NB4 (cell line): Measurements from ENCODE around the gene AMIGO3.
"Not testable (repeated sequence)": the region's sequence is repeated elsewhere in the genome, so short reads cannot be mapped to it uniquely, and the experiment has no call there.

Experiments used
- DNase-seq: peaks from one replicate; pipeline ENCODE4 v3.0.0; 2010; ENCODE audit warnings: low read depth
- H3K4me3 ChIP-seq: one replicate; pipeline ENCODE4 v1.5.1; 2011; ENCODE audit warnings: mild to moderate bottlenecking, low read depth, low read length, moderate library complexity
- MYC ChIP-seq: IDR thresholded peaks from 2 replicates; pipeline ENCODE4 v1.6.1; 2011; ENCODE audit warnings: low read depth, low read length
- POLR2A ChIP-seq: IDR thresholded peaks from 2 replicates; pipeline ENCODE4 v1.6.1; 2011; ENCODE audit warnings: mild to moderate bottlenecking; ENCODE audit not compliant: insufficient read length; ENCODE audit errors: extremely low read depth
- TF ChIP-seq, protein P1 (sequence below): IDR thresholded peaks from 2 replicates; pipeline ENCODE4 v1.6.1; 2011; ENCODE audit warnings: low read depth, low read length
- TF ChIP-seq, protein P2 (sequence below): IDR thresholded peaks from one replicate; pipeline ENCODE4 v1.5.1; 2012; ENCODE audit warnings: low read depth, low read length

The AMIGO3 gene

GRCh38 chr3:49685103-49685502, 34.4 kb downstream of the AMIGO3 start:
- H3K4me3 ChIP-seq, DNase-seq: not testable (repeated sequence)

- not testable (repeated sequence) for H3K4me3 ChIP-seq, DNase-seq
These were observed 35.0 kb downstream of the AMIGO3 start for GRCh38 chr3:49684453-49684852.

DNA sequence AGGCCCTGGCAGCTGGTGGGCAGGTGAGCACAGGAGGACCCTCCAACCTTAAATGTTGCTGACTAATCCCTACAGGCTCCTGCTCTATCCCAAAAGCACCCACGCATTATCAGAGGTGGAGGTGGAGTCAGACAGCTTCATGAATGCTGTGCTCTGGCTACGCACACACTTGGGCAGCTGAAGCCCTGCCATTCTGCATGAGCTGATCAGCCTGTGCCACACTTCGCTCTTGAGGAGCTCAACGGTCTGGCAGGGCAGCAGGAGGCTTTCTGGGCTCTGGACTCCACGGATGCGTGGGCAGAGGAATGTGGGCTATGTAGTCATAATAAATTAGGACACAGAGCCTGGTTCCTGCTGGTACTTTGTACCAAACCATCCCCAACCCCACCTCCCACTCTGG, 36.3 kb downstream of the AMIGO3 start:
- no peak for DNase-seq

GRCh38 chr3:49681543-49681942, 37.9 kb downstream of the AMIGO3 start:
- no peak for DNase-seq
- TF ChIP-seq, protein P1, sequence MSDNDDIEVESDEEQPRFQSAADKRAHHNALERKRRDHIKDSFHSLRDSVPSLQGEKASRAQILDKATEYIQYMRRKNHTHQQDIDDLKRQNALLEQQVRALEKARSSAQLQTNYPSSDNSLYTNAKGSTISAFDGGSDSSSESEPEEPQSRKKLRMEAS = no peak
- no peak for TF ChIP-seq POLR2A
- TF ChIP-seq, protein P2, sequence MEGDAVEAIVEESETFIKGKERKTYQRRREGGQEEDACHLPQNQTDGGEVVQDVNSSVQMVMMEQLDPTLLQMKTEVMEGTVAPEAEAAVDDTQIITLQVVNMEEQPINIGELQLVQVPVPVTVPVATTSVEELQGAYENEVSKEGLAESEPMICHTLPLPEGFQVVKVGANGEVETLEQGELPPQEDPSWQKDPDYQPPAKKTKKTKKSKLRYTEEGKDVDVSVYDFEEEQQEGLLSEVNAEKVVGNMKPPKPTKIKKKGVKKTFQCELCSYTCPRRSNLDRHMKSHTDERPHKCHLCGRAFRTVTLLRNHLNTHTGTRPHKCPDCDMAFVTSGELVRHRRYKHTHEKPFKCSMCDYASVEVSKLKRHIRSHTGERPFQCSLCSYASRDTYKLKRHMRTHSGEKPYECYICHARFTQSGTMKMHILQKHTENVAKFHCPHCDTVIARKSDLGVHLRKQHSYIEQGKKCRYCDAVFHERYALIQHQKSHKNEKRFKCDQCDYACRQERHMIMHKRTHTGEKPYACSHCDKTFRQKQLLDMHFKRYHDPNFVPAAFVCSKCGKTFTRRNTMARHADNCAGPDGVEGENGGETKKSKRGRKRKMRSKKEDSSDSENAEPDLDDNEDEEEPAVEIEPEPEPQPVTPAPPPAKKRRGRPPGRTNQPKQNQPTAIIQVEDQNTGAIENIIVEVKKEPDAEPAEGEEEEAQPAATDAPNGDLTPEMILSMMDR = no peak
- TF ChIP-seq MYC = no peak
- no peak overlapping the region for H3K4me3 ChIP-seq

More for the DNA sequence above, 36.3 kb downstream of the AMIGO3 start:
- no peak overlapping the region for H3K4me3 ChIP-seq
- TF ChIP-seq, protein P2 = no peak
- TF ChIP-seq, protein P1 = no peak
- TF ChIP-seq MYC (no peak), POLR2A (no peak)

DNA sequence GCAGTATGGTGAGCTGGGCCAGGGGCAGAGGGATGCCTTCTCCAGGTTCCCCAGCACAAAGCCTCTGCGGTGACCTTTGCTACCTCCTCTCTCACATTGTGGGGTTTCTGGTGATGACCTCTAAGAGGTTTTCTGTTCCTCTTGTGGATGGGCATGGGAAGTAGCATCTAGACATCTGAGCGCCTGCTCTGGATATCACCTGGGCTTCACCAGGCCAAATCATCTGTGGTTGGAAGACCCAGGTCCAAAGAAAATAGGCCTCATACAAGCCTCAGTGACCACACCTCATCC, 38.3 kb downstream of the AMIGO3 start:
- H3K4me3 ChIP-seq = no peak overlapping the region
- no peak for DNase-seq
- no peak for TF ChIP-seq MYC

DNA sequence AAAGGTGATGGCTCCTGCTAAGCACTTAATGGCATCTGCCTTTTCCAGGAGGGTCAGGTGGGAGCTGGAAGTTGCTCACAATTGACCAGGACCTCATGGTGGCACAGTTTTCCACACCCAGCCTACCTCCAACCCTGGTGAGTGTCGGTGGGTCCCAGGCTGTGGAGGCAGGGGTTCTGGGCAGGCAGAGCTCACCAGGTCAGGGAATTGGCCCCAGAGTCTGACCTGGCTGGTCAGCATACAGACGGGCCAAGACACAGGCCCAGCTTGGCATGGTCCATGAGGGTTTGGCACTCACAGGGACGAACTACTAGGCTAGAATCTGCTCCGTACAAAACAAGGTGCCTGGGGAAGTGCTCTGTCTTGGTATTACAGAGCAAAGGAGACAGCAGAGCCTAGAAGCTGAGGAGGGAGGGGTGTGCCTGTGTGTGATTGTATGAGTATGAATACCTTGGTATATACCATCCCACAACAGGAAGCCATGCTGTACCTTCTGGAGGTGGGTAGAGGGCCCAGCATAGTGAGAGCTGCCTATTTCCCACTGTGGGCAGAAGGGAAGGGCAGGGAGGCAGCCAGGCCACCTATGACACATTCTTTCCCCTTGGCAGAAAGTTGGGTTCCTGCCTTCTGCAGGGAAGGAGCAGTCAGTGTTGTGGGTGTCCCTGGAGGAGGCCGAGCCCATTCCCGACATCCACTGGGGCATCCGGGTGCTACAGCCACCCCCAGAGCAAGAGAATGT, 38.8 kb downstream of the AMIGO3 start:
- TF ChIP-seq MYC = no peak
- TF ChIP-seq POLR2A = no peak
- no peak for DNase-seq
- no peak overlapping the region for H3K4me3 ChIP-seq

DNA sequence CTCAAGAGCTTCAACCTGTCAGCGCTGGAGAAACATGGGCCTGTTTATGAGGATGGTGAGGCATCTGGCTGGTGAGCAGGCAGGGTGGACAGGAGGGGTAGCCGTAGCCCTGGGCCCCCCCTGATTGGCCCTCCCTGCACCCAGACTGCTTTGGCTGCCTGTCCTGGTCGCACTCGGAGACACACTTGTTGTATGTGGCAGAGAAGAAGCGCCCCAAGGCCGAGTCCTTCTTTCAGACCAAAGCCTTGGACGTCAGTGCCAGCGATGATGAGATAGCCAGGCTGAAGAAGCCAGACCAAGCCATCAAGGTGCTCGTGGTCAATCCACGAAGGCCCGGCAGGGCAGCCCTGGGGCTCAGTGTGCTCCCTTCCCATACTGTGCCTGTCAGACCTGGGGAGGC, 43.6 kb downstream of the AMIGO3 start:
- H3K4me3 ChIP-seq = no peak overlapping the region
- TF ChIP-seq, protein P2 = no peak
- TF ChIP-seq POLR2A (no peak), MYC (no peak)
- TF ChIP-seq, protein P1 = no peak
- no peak for DNase-seq

GRCh38 chr3:49674497-49674983, 44.9 kb downstream of the AMIGO3 start:
- TF ChIP-seq, protein P2 = no peak
- TF ChIP-seq MYC = peak; percentile 8; the same call in 1 of the 2 replicates
- H3K4me3 ChIP-seq = peak overlapping the region; percentile 90
- DNase-seq = no peak
